ENCODE measurements around the gene FAR1. TPM values are rescaled to one million over a fixed set of nuclear protein-coding genes. Genes with fewer than 3 reads are reported as not detected.

The FAR1 gene
- total RNA-seq, 4 donors from 2014 or later = 51.3 to 142 (median 89.5) TPM

DNA sequence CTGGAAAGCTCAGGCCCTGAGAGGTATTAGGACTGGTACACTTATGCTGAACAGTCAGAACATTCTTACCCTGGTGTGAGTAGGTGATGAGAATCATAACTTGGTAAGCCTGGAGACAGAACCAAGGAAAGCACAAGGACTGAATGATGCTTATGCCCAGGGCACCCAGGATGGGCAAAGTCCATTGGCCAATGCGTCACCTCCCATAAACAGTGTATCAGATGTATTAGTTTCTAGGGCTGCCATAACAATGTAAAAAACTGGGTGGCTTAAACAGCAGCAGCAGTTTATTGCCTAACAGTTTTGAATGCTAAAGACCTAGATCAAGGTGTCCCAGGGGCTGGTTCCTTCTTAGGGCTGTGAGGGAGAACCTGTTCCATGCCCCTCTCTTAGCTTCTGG lies 107.0 kb downstream of the FAR1 start:
- DNase-seq = peak; percentile 57
- TF ChIP-seq EP300 (IDR thresholded peaks at IDR 0.05; ENCODE audit: low read depth) (no peak), POLR2AphosphoS5 (IDR thresholded peaks at IDR 0.05) (no peak), POLR2A (IDR thresholded peaks at IDR 0.05) (no peak)
- TF ChIP-seq, protein P1, sequence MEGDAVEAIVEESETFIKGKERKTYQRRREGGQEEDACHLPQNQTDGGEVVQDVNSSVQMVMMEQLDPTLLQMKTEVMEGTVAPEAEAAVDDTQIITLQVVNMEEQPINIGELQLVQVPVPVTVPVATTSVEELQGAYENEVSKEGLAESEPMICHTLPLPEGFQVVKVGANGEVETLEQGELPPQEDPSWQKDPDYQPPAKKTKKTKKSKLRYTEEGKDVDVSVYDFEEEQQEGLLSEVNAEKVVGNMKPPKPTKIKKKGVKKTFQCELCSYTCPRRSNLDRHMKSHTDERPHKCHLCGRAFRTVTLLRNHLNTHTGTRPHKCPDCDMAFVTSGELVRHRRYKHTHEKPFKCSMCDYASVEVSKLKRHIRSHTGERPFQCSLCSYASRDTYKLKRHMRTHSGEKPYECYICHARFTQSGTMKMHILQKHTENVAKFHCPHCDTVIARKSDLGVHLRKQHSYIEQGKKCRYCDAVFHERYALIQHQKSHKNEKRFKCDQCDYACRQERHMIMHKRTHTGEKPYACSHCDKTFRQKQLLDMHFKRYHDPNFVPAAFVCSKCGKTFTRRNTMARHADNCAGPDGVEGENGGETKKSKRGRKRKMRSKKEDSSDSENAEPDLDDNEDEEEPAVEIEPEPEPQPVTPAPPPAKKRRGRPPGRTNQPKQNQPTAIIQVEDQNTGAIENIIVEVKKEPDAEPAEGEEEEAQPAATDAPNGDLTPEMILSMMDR (IDR thresholded peaks at IDR 0.05) = no peak
- intact Hi-C loops (cut with DNase I; ENCODE audit: low total_unique reads) = no loop called here
- WGBS, 2 donors (ENCODE audit: low coverage in 1 of 2) = 85% methylated on average over 1 of the region's 1 CpG; no CpG with 5 or more reads in 1 of the 2 donors
- no peak overlapping the region for H3K27ac ChIP-seq
- no peaks in the 10 kb centered on the region for H3K27me3 ChIP-seq
- no peaks in the 10 kb centered on the region for H3K36me3 ChIP-seq
- H3K4me3 ChIP-seq = no peak overlapping the region
- no peaks in the 10 kb centered on the region for H3K9me3 ChIP-seq
- in situ Hi-C loops (cut with MboI; ENCODE audit: low pct_ligation_motif_present in 1 of 4, low pct_unique_long_range_greater_than_20kb in 1 of 4, low sequenced_read_pairs in 3 of 4) = loop anchor here in 2 of 4 donors (10.0 kb wide), 3 partner anchors 179 to 469 kb away; no protein-coding TSS in a partner anchor
- H3K4me1 ChIP-seq = peaks cover 0 to 5% (median 0%) of the 10 kb centered on the region in 4 donors

DNA sequence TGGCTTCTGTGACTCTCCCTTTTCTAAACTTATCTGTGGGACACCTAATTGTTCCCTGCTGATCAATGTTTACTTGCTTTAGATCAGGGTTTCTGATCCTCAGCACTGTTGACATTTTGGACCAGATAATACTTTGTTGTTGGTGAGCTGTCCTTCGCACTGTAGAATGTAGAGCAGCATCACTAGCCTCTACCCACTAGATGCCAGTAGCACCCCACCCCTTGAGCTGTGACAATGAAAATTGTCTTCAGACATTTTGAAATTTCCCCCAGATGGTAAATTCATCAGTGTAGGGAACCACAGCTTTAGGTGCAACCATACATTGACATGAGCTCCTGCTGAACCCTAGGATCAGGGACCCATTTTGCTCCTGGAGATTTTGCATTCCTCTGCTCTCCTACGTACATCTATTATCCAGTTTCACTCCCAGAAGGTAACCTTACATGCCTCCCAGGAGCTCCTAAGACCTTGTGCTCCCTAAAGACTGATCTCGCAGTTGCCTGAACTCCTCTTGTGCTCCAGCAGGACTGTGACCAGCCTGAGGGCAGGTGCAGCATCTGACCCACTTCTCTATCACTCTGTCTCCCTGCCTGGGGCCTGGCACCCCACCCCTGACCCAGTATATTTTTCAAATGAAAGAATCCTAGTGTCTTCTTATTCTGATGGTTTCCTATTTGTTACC lies 107.8 kb downstream of the FAR1 start:
- H3K36me3 ChIP-seq = no peaks in the 10 kb centered on the region
- H3K27ac ChIP-seq = no peak overlapping the region
- intact Hi-C loops (cut with DNase I; ENCODE audit: low total_unique reads) = no loop called here
- H3K9me3 ChIP-seq = no peaks in the 10 kb centered on the region
- WGBS, 2 donors (ENCODE audit: low coverage in 1 of 2) = 84 to 86% methylated on average over 3 of the region's 3 CpGs
- in situ Hi-C loops (cut with MboI; ENCODE audit: low pct_ligation_motif_present in 1 of 4, low pct_unique_long_range_greater_than_20kb in 1 of 4, low sequenced_read_pairs in 3 of 4) = loop anchor here in 2 of 4 donors (10.0 kb wide), 3 partner anchors 179 to 469 kb away; no protein-coding TSS in a partner anchor
- no peak for DNase-seq
- H3K4me1 ChIP-seq = peaks cover 0 to 5% (median 0%) of the 10 kb centered on the region in 4 donors
- H3K27me3 ChIP-seq = peaks cover 2% of the 10 kb centered on the region
- no peak overlapping the region for H3K4me3 ChIP-seq
- TF ChIP-seq POLR2AphosphoS5 (IDR thresholded peaks at IDR 0.05) = no peak
- TF ChIP-seq EP300 (IDR thresholded peaks at IDR 0.05; ENCODE audit: low read depth) = no peak
- TF ChIP-seq, protein P1 (IDR thresholded peaks at IDR 0.05) = peak in 2 of 5 experiments; percentile 2 to 6
- no peak for TF ChIP-seq POLR2A (IDR thresholded peaks at IDR 0.05)

DNA sequence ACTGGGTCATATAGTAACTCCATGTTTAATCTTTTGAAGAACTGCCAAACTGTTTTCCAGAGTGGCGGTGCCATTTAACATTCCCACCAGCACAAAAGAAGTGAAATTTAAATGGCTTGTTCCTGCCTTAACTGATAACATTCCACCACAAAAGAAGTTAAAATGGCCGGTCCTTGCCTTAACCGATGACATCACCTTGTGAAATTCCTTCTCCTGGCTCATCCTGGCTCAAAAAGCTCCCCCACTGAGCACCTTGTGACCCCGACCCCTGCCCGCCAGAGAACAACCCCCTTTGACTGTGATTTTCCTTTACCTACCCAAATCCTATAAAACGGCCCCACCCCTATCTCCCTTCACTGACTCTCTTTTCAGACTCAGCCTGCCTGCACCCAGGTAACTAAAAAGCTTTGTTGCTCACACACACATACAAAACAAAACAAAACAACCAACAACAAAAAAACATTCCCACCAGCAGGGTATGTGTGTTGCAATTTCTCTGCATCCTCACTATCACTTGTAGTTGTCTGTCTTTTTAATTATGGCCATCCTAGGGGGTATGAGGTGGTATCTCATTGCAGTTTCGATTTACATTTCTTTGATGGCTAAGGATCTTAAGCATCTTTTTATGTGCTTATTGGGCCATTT lies 109.0 kb downstream of the FAR1 start:
- Histone ChIP-seq H3K27ac (no peak overlapping the region), H3K27me3 (peaks cover 2% of the 10 kb centered on the region), H3K4me1 (peaks cover 0 to 10% (median 0%) of the 10 kb centered on the region in 4 donors), H3K36me3 (no peaks in the 10 kb centered on the region), H3K4me3 (no peak overlapping the region), H3K9me3 (no peaks in the 10 kb centered on the region)
- TF ChIP-seq POLR2A (IDR thresholded peaks at IDR 0.05) (no peak), POLR2AphosphoS5 (IDR thresholded peaks at IDR 0.05) (no peak), EP300 (IDR thresholded peaks at IDR 0.05; ENCODE audit: low read depth) (no peak)
- in situ Hi-C loops (cut with MboI; ENCODE audit: low pct_ligation_motif_present in 1 of 4, low pct_unique_long_range_greater_than_20kb in 1 of 4, low sequenced_read_pairs in 3 of 4) = loop anchor here in 2 of 4 donors (10.0 kb wide), 3 partner anchors 177 to 467 kb away; no protein-coding TSS in a partner anchor
- no peak for DNase-seq
- 67% methylated on average over 7 of the region's 7 CpGs for WGBS, 2 donors (ENCODE audit: low coverage in 1 of 2)
- intact Hi-C loops (cut with DNase I; ENCODE audit: low total_unique reads) = no loop called here

DNA sequence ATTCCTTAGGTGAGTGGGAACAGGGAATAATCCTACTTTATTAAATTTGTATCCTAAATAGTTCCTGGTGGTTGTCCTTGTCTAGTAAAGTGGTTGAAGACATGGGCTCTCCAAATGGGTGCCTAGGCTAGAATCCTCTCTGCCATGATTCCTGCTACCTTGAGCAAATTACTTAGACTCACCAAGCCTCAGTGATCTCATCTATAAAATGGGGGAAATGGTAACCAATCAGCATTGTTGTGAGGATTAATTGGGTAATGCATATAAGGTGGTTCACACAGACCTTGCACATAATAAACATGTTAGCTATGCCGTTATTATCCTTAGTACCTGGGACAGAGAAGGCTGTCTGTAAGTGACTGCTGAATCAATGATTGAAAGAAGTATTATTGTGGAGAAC lies 109.9 kb downstream of the FAR1 start:
- 86% methylated on average over 1 of the region's 1 CpG; no CpG with 5 or more reads in 1 of the 2 donors for WGBS, 2 donors (ENCODE audit: low coverage in 1 of 2)
- no peak overlapping the region for H3K27ac ChIP-seq
- no peaks in the 10 kb centered on the region for H3K36me3 ChIP-seq
- H3K4me1 ChIP-seq = peaks cover 0 to 10% (median 0%) of the 10 kb centered on the region in 4 donors
- in situ Hi-C loops (cut with MboI; ENCODE audit: low pct_ligation_motif_present in 1 of 4, low pct_unique_long_range_greater_than_20kb in 1 of 4, low sequenced_read_pairs in 3 of 4) (loop anchor here in 2 of 4 donors (10.0 kb wide), 3 partner anchors 176 to 466 kb away; no protein-coding TSS in a partner anchor), intact Hi-C loops (cut with DNase I; ENCODE audit: low total_unique reads) (no loop called here)
- no peak for DNase-seq
- no peak overlapping the region for H3K4me3 ChIP-seq
- TF ChIP-seq POLR2A (IDR thresholded peaks at IDR 0.05) = no peak
- TF ChIP-seq, protein P1 (IDR thresholded peaks at IDR 0.05) = no peak
- peaks cover 2% of the 10 kb centered on the region for H3K27me3 ChIP-seq
- H3K9me3 ChIP-seq = no peaks in the 10 kb centered on the region

Measured in transverse colon (tissue), 4 donors.